ENCODE results near the gene FIZ1. TPM values are rescaled to one million over a fixed set of nuclear protein-coding genes. Genes with fewer than 3 reads are reported as not detected.

The FIZ1 gene
- total and polyA plus RNA-seq, 2 experiments from 2014 or later: 5.4 to 10.1 TPM

GRCh38 chr19:55590109-55590508, 9.2 kb downstream of the FIZ1 start:
- Histone ChIP-seq H3K36me3 (ENCODE audit: insufficient read depth) (no peaks in the 10 kb centered on the region), H3K4me1 (ENCODE audit: insufficient read depth) (peaks cover 23% of the 10 kb centered on the region), H3K4me3 (no peak overlapping the region), H3K27me3 (ENCODE audit: insufficient read depth) (peaks cover 40% of the 10 kb centered on the region), H3K27ac (ENCODE audit: low read depth) (no peak overlapping the region), H2AFZ (no peak overlapping the region), H4K20me1 (replicated peaks; ENCODE audit: insufficient read depth) (no peaks in the 10 kb centered on the region), H3K4me2 (no peak overlapping the region), H3F3A (replicated peaks; ENCODE audit: low read depth) (peaks cover 32% of the 10 kb centered on the region), H3K9me2 (ENCODE audit: insufficient read depth) (no peaks in the 10 kb centered on the region), H3K79me2 (replicated peaks; ENCODE audit: insufficient read depth) (no peaks in the 10 kb centered on the region)
- no peaks in the 10 kb centered on the region; the same call in 1 of the 3 replicates for H3K9me3 Mint-ChIP-seq
- TF ChIP-seq NANOG (IDR thresholded peaks at IDR 0.05; ENCODE audit: borderline replicate concordance): no peak
- TF ChIP-seq CTCF (conservative IDR thresholded peaks at IDR 0.05; ENCODE audit: low read depth in 2 of 2): no peak
- no peak for TF ChIP-seq JUNB (IDR thresholded peaks at IDR 0.05; ENCODE audit: unreplicated experiment)
- TF ChIP-seq CREB1 (CRISPR knock-in tag; IDR thresholded peaks at IDR 0.05; ENCODE audit: low read depth): no peak
- TF ChIP-seq ZNF331 (CRISPR knock-in tag; IDR thresholded peaks at IDR 0.05; ENCODE audit: low read depth): no peak
- TF ChIP-seq ZNF114 (CRISPR knock-in tag; IDR thresholded peaks at IDR 0.05): no peak
- no peak for TF ChIP-seq EZH2 (IDR thresholded peaks at IDR 0.05; ENCODE audit: low read depth, unreplicated experiment)
- no peak for TF ChIP-seq ETS1 (IDR thresholded peaks at IDR 0.05)
- TF ChIP-seq POLR2AphosphoS5 (IDR thresholded peaks at IDR 0.05; ENCODE audit: low read depth): no peak
- TF ChIP-seq ZNF462 (CRISPR knock-in tag; IDR thresholded peaks at IDR 0.05): no peak
- no peak for TF ChIP-seq EZH2phosphoT487 (IDR thresholded peaks at IDR 0.05; ENCODE audit: unreplicated experiment)
- TF ChIP-seq STAT1 (IDR thresholded peaks at IDR 0.05; ENCODE audit: unreplicated experiment): no peak
- TF ChIP-seq REST (IDR thresholded peaks at IDR 0.05; ENCODE audit: unreplicated experiment): no peak
- no peak for DNase-seq (ENCODE audit: low spot score)
- H3K4me1 Mint-ChIP-seq: peaks cover 40% of the 10 kb centered on the region
- no peak overlapping the region for H3K27ac Mint-ChIP-seq
- no peak overlapping the region for H3K4me3 Mint-ChIP-seq
- peaks cover 24% of the 10 kb centered on the region for H3K27me3 Mint-ChIP-seq (ENCODE audit: insufficient read depth, low read depth, poor library complexity)
- H3K36me3 Mint-ChIP-seq (ENCODE audit: low read depth): peaks cover 17% of the 10 kb centered on the region
- no peak for ATAC-seq
